Ectodermal cell (in vitro differentiated cells): ENCODE measurements around the gene ANP32B.

Experiments used
- H3K27ac ChIP-seq: 2 replicates; pipeline ENCODE4 v1.7.0; 2013; ENCODE audit warnings: mild to moderate bottlenecking, low read depth, low read length; ENCODE audit not compliant: insufficient read depth, poor library complexity, severe bottlenecking
- H3K27me3 ChIP-seq: 2 replicates; pipeline ENCODE4 v1.7.0; 2013; ENCODE audit warnings: mild to moderate bottlenecking, low read length; ENCODE audit not compliant: insufficient read depth, control insufficient read depth, poor library complexity, severe bottlenecking
- H3K36me3 ChIP-seq: one replicate; pipeline ENCODE4 v1.7.0; 2013; ENCODE audit warnings: low read length; ENCODE audit not compliant: control insufficient read depth, insufficient read depth
- H3K4me1 ChIP-seq: one replicate; pipeline ENCODE4 v1.7.0; 2013; ENCODE audit warnings: low read length; ENCODE audit not compliant: control insufficient read depth, insufficient read depth
- H3K4me3 ChIP-seq: 2 replicates; pipeline ENCODE4 v1.7.0; 2013; ENCODE audit warnings: low read depth, low read length, control low read depth; ENCODE audit not compliant: insufficient read depth
- H3K9me3 ChIP-seq: 2 replicates; pipeline ENCODE4 v1.7.0; 2013; ENCODE audit warnings: mild to moderate bottlenecking, low read length, moderate library complexity; ENCODE audit not compliant: control insufficient read depth
- WGBS, 2 experiments: methylation state at CpG; one replicate each; pipeline ENCODE4 v1.1.7; 2013; ENCODE audit warnings: missing lambda C conversion rate in 2 of 2; 5-methylcytosine and 5-hydroxymethylcytosine counted together

ANP32B gene

DNA sequence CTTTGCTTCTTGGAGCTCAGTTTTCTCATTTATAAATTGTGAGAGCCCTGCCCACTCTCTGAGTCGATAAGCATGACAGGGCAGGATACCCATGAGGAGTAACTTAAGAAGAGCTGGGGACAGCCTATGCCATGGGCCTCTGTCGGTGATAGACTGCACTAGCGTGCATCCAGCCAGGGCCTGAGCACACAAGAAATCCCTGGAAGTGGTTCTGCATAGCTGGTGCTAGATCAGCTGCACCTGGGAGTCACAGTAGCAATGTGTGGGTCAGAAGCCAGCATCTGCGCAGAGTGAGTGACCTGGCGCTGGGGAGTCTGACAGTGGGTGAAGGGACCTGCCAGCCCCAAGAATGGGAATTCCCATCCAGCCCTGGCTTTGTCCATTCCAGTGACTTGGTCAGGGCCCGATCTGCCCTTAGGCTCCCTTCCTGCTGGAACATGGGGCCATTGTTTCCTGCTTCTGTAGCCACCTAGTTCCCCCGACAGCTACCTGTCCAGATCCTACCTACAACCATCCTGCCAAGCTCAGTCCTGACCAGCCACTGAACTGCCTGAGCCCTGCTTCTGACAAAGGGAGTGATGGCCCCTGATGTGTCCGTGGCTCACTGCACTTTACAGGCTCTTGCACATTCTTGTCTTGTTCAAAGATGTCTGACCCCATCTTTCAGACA, 37.5 kb downstream of the ANP32B start:
- no peaks in the 10 kb centered on the region for H3K27me3 ChIP-seq
- no peaks in the 10 kb centered on the region for H3K4me1 ChIP-seq
- H3K4me3 ChIP-seq: no peak overlapping the region
- 93 to 94% methylated on average over 8 of the region's 8 CpGs for WGBS, 2 experiments
- H3K9me3 ChIP-seq: no peaks in the 10 kb centered on the region
- H3K36me3 ChIP-seq: peaks cover 3% of the 10 kb centered on the region
- no peak overlapping the region for H3K27ac ChIP-seq

DNA sequence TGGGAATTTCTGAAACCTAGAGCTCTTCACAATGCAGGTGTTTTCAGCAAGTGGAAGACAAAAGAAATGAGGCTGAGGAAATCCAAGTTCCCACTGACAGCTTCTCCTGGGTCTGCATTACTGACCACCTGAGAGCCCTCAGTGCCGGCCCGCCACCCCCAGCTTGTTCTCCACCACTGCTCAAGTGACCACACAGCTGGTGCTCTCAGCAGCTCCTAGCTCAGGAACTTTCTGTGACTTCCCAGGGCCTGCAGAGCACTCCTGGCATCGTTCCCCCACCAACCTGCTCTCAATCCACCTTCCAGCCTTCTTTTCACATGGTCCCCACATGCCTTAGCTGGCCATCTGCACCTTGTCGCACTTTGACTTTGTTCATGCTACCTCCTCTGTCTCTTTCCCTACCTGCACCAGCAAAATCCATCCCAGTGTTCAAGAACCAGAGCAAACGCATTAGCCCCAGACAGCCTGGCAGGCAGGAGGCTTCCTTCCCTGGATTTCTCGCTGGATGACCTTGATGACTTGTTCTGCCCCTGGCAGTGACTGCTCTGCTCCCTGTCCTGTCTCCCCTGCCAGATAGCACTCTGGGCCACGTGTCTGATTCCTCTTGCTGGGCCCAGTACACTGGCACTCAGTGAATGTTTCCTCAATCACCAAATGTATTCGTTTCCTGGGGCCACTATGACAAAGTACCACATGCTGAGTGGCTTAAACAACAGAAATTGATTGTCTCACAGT, 38.3 kb downstream of the ANP32B start:
- H3K27me3 ChIP-seq: no peaks in the 10 kb centered on the region
- no peaks in the 10 kb centered on the region for H3K4me1 ChIP-seq
- no peak overlapping the region for H3K27ac ChIP-seq
- 83 to 88% methylated on average over 8 of the region's 8 CpGs for WGBS, 2 experiments
- no peaks in the 10 kb centered on the region for H3K36me3 ChIP-seq
- H3K4me3 ChIP-seq: no peak overlapping the region
- no peaks in the 10 kb centered on the region for H3K9me3 ChIP-seq

DNA sequence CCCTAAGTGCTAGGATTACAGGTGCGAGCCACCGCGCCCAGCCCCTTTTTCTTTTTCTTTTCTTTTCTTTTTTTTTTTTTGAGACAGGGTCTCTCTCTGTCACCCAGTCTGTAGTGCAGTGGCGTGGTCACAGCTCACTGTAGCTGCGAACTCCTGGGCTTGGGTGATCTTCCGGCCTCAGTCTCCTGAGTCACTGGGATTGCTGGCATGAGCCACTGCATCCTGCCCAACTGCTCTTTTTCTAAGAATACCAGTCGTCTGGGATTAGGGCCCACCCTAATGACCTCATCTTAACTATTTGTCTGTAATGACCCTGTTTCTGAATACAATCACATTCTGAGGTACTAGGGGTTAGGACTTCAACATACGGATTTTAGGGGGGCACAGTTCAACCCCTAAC, 39.3 kb downstream of the ANP32B start:
- H3K4me1 ChIP-seq: no peaks in the 10 kb centered on the region
- no peaks in the 10 kb centered on the region for H3K36me3 ChIP-seq
- WGBS, 2 experiments: 91 to 93% methylated on average over 8 of the region's 8 CpGs
- H3K4me3 ChIP-seq: no peak overlapping the region
- no peak overlapping the region for H3K27ac ChIP-seq
- no peaks in the 10 kb centered on the region for H3K27me3 ChIP-seq
- no peaks in the 10 kb centered on the region for H3K9me3 ChIP-seq

DNA sequence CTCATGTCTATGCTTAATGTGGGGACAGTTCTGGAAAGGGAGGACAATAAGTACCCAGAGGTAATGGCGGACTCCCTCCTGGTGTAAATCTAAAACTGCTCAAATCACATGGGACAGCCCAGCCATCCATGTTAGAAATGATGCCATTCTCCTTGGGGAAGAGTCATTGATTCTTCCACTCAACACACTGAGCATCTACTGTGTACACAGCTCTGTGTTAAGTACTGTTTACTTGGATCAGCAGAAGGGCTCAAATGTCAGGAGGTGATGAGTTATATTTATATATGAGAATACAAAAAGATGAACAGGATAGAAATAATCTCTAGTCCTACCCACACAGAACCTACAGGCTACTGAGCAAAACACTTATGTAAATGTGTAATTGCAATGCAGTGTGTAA, 41.6 kb downstream of the ANP32B start:
- Histone ChIP-seq H3K27ac (no peak overlapping the region), H3K4me1 (no peaks in the 10 kb centered on the region), H3K36me3 (no peaks in the 10 kb centered on the region), H3K27me3 (no peaks in the 10 kb centered on the region), H3K9me3 (no peaks in the 10 kb centered on the region), H3K4me3 (no peak overlapping the region)
- WGBS, 2 experiments: 93 to 100% methylated on average over 1 of the region's 1 CpG

DNA sequence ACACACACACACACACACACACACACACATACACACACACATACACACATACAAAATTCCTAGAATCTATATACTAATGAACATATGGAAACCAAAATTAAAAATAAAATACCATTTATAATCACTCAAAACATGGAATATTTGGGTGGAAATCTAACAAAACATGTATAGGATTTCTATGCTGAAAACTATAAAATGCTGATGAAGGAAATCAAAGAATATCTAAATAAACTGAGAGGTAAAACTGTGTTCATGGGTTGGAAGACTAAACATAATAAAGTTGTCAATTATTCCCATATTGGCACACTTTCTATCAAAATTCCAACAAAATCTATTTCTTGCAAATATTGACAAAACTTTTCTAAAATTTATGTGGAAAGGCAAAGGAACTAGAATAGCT, 48.0 kb downstream of the ANP32B start:
- Histone ChIP-seq H3K27ac (no peak overlapping the region), H3K4me3 (no peak overlapping the region), H3K4me1 (no peaks in the 10 kb centered on the region), H3K9me3 (no peaks in the 10 kb centered on the region), H3K36me3 (no peaks in the 10 kb centered on the region), H3K27me3 (no peaks in the 10 kb centered on the region)

DNA sequence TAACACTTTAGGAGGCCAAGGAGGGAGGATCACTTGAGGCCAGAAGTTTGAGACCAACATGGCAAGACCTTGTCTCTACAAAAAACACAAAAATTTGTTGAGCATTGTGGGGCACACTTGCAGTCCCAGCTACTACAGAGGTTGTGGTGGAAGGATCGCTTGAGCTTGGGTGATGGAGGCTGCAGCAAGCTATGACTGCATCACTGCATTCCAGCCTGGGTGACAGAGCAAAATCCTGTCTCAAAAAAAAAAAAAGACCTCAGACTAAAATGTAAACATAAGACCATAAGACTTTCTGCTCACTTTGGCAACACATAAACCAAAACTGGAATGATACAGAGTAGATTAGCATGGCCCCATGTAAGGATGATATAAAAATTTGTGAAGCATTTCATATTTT, 48.8 kb downstream of the ANP32B start:
- H3K27me3 ChIP-seq: no peaks in the 10 kb centered on the region
- H3K4me1 ChIP-seq: no peaks in the 10 kb centered on the region
- 83 to 94% methylated on average over 1 of the region's 1 CpG for WGBS, 2 experiments
- no peak overlapping the region for H3K27ac ChIP-seq
- no peaks in the 10 kb centered on the region for H3K9me3 ChIP-seq
- no peaks in the 10 kb centered on the region for H3K36me3 ChIP-seq
- H3K4me3 ChIP-seq: no peak overlapping the region

DNA sequence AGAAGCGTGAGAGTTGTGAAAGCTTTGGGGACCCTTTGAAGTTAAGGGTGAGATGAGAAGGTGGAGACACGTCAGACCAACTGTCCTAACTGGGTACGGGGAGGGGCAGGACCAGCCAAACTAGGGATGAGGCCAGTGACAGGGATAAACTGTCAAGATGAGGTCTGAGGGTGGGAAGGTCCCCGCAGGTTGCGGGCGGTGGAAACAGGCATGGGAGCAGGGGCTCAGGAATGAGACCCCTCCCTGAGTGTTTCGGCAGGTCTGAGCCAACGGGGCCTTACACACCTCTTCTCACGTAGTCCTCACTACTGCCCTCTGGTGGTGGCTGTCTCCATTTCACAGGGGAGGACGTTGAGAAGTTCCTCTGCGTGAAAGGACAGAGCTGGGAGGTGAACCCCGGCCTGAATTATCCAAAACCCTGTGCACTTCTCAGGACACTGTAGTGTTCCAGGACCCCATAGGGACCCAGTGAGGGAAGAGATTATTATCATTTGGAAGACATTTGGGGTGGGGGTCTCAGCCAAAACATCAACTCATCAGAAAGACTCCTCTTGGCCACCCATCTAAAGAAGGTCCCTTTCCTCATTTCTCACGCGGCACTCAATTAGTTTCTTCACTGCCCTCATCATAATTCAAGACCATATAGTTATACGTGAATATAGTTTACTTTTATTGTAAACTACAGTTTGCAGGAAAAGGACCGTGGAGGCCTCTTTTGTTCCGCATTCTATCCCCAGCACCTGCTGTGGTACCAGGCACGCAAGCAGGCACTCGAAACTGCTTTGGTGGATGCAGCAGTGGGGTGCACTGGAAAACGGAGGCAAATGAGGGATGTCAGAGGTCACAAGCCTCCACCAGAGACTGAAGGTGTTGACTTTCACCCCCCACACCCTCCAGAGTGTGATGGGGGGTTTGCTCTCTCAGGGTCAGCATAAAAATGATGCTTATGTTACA, 51.7 kb downstream of the ANP32B start:
- Histone ChIP-seq H3K4me3 (no peak overlapping the region), H3K9me3 (no peaks in the 10 kb centered on the region), H3K27me3 (no peaks in the 10 kb centered on the region), H3K36me3 (no peaks in the 10 kb centered on the region), H3K27ac (no peak overlapping the region), H3K4me1 (no peaks in the 10 kb centered on the region)
- 45 to 46% methylated on average over 19 to 20 of the region's 20 CpGs for WGBS, 2 experiments

DNA sequence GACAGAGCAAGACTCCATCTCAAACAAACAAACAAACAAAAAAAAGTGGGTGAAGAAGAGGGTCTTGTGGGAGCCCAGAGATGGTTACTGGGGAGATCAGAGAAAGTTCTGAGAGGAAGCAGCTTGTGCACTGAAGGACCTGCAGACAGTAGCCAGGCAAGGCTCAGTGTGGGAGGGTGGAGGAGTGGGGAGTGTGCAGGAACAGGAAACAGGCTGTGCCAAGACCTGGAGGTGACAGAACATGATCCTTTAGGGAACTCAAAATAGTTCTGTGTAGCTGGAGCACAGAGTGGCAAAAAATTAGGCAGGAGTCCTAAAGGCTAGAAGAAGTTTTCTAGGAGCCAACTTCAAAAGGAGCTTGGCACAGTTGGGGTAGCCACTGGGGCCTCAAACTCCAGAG, 54.2 kb downstream of the ANP32B start:
- no peaks in the 10 kb centered on the region for H3K9me3 ChIP-seq
- H3K4me3 ChIP-seq: no peak overlapping the region
- H3K36me3 ChIP-seq: no peaks in the 10 kb centered on the region
- no peak overlapping the region for H3K27ac ChIP-seq
- no peaks in the 10 kb centered on the region for H3K4me1 ChIP-seq
- no peaks in the 10 kb centered on the region for H3K27me3 ChIP-seq

DNA sequence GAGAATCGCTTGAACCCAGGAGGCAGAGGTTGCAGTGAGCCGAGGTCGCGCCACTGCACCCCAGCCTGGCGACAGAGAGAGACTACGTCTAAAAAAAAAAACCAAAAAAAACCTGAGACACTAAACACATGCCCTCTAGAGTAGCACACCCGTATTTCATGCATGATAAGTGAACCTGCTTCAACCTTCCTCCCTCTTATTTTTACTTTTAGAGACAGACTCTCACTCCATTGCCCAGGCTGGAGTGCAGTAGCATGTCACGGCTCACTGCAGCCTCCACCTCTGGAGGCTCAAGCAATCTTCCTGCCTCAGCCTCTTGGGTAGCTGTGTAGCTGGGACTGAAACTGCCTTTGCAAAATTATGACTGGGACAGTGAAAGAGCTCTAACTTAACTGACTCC, 55.8 kb downstream of the ANP32B start:
- Histone ChIP-seq H3K27ac (no peak overlapping the region), H3K4me3 (no peak overlapping the region), H3K36me3 (no peaks in the 10 kb centered on the region), H3K4me1 (no peaks in the 10 kb centered on the region), H3K9me3 (no peaks in the 10 kb centered on the region), H3K27me3 (no peaks in the 10 kb centered on the region)
- WGBS, 2 experiments: 84 to 86% methylated on average over 8 of the region's 8 CpGs

DNA sequence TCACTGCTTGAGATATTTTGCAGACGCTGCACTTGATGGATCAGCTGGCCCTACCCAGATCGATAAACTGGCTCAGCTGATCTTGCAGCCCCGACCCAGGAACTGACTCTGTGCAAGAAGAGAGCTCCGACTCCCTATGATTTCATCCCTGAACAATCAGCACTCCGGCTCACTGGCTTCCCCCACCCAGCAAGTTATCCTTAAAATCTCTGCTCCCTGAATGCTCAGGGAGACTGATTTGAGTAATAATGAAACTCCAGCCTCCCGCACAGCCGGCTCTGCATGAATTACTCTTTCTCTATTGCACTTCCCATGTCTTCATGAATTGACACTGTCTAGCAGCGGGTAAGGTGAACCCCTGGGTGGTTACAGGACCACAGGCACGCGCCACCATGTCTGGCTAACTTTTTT, 56.5 kb downstream of the ANP32B start:
- no peaks in the 10 kb centered on the region for H3K4me1 ChIP-seq
- H3K27ac ChIP-seq: no peak overlapping the region
- H3K4me3 ChIP-seq: no peak overlapping the region
- no peaks in the 10 kb centered on the region for H3K9me3 ChIP-seq
- H3K36me3 ChIP-seq: no peaks in the 10 kb centered on the region
- WGBS, 2 experiments: 84 to 87% methylated on average over 10 of the region's 10 CpGs
- H3K27me3 ChIP-seq: no peaks in the 10 kb centered on the region
